GM18868 (cell line): Measurements from ENCODE around the gene CACNB1.
A peak's percentile ranks its signal among the peaks of the same experiment; 100 is the strongest.

Source experiments
- ATAC-seq: cut with Tn5 transposase; IDR thresholded peaks from one replicate; pipeline ENCODE4 v1.9.1; 2021; ENCODE audit warnings: mild to moderate bottlenecking, moderate library complexity; ENCODE audit not compliant: unreplicated experiment

CACNB1 gene

DNA sequence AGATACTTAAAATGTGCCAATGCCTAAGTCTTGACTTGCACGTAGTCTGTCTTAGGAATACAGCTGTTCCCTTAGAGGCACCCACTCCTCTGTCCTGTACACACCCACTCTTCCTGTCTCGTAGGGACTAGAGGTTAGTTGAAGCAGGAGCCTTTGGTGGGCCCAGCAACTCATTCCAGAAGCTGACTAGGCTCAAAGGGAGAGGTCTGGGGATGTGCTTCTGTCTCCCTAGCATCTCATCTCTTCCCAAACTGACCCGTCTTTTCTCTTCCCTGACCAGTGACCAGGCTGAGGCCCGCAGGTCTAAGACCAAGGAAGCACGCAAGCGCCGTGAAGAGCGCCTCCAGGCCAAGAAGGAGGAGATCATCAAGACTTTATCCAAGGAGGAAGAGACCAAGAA, 6.8 kb upstream of the CACNB1 start:
- no peak for ATAC-seq

DNA sequence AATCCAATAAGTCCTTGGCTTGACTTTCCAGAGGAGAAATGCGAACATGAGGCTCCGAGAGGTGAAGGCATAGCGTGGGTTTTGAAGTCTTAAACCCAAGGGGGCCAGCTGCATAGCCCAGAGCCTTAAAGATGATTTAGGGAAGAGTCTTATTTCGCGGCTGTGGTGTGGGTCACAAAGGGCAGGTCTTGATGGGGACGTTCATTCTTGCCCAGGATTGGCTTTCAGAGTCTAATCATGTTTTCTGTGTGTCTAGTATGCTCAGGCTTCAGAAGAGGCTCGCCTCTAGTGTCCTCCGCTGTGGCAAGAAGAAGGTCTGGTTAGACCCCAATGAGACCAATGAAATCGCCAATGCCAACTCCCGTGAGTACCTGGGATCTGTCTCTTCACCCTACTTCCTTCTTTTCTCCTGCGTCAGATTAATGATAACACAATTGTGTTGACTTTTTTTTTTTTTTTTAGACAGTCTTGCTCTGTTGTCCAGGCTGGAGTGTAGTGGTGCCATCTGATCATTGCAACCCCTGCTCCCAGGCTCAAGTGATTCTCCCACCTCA, 3.6 kb upstream of the CACNB1 start:
- ATAC-seq: no peak

- peak; percentile 52 for ATAC-seq
Observed at GRCh38 chr17:39200070-39200879, 2.8 kb upstream of the CACNB1 start, which contains the start of gene RPL19. TSS of gene RPL19 (plus strand) at chr17:39200283. CDS start at chr17:39200345, 62 bp downstream.

DNA sequence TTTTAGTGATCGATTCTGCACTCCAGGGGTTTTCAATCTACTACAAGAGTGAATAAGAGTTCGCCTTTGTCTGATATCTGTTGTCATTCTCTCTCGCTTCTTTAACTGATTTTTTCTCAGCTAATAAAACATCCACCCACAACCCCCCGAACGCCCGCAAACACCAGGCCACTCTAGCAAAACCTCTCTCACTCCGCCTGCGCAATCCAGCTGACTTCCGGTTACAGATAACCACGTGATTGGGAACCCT, 2.3 kb upstream of the CACNB1 start:
- ATAC-seq: peak; percentile 56

- no peak for ATAC-seq
Observed at GRCh38 chr17:39198186-39198566, 707 bp upstream of the CACNB1 start.

DNA sequence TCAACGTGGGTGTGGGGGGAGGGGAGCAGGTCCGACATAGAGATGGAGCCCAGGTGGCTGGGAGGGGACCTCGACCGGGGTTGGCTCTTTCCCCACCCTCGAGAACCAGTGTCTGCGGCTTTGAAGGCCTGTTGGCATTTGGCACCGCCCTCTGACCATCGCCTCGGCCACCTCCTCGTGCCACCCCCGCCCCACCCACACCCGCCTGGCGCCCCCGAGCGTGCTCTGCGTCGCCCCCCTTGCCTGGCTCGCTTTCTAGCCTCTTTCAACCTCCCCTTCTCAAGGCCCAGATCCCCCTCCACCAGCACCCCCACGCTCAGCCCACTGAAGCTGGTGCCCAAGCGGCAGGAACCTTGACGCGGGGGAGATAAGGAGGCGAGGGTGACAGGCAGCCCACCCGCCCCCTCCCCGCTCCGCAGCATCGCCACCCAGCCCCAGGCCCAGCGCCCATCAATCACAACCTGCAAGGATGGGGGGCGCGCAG, 619 bp downstream of the CACNB1 start:
- no peak for ATAC-seq

DNA sequence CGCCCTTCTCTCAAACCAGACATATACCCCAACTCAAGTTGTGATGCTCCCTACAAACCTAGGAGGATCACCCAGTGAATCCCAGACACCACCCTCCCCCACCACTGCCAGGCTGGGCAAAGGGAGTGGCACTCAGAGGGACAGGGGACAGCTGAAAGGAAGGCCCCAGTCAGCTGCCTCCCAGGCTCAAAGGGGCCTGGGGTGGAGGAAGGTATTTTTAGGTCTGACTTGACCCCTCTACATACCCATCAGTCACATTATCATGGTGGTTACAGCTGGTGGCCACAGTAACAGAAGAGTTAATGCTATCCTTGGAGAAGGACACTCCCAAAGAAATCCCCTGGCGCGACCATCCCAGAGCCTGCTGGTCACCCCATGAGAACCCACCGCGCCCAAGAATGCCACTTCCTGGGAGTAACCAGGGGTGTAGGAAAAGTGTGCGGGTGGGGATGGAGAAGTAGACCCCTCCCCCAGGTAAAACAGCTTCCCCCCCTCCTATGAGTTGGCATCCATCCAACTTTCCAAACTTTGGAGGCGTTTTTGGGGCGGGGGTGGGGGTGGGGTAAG, 1.1 kb downstream of the CACNB1 start:
- no peak for ATAC-seq

DNA sequence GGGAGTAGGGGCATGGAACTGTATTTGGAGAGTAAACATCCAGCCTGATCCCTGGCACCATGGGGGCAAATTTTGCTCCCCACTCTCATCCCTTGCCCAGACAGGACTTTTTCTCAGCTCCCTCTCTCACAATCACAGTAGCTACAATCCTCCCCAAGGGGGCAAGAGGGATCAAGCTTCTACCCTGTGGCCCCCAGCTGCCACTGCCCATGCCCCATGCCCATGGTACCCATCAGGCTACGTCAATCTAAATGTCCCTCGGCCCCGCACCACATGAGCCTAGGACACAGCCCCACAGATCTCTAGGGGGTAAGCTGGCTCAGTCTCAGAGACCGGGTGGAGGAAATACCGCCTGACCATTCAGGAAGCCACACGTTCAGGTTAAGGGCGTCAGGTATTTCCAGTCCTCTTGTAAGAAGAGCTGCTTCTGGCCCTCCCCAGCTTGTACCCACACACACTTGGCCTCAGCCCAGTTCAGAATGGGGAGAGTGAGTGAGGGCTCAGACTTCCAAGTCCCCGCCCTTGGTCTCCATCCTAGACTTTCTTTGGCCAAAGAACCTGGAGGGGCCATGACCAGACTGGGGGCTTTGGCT, 1.8 kb downstream of the CACNB1 start:
- no peak for ATAC-seq

DNA sequence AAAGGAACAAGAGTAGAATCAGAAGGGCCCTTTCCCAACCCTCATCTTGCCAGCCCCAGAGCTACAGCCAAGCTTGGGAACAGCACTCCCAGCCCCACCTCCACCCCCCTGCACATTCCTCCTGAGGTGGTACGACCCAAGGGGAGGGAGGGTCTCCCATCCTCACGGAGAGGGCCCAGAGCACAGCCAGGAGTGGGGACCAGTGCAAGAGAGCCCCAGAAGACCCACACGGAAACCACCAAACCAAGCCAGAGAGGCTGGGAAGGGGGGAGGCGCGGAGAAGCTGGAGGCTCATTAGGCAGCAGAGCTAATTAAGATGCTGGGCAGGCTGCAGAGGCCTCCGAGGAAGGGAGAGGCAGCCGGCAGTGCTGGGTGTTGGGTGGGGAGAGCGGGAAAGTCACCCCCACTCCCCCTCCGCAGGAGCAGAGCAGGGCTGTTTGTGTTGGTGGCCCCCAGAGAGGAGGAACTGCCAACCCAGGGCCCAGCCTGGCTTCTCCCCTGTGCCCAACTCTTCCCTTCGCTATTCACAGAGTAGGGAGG, 2.4 kb downstream of the CACNB1 start:
- no peak for ATAC-seq

DNA sequence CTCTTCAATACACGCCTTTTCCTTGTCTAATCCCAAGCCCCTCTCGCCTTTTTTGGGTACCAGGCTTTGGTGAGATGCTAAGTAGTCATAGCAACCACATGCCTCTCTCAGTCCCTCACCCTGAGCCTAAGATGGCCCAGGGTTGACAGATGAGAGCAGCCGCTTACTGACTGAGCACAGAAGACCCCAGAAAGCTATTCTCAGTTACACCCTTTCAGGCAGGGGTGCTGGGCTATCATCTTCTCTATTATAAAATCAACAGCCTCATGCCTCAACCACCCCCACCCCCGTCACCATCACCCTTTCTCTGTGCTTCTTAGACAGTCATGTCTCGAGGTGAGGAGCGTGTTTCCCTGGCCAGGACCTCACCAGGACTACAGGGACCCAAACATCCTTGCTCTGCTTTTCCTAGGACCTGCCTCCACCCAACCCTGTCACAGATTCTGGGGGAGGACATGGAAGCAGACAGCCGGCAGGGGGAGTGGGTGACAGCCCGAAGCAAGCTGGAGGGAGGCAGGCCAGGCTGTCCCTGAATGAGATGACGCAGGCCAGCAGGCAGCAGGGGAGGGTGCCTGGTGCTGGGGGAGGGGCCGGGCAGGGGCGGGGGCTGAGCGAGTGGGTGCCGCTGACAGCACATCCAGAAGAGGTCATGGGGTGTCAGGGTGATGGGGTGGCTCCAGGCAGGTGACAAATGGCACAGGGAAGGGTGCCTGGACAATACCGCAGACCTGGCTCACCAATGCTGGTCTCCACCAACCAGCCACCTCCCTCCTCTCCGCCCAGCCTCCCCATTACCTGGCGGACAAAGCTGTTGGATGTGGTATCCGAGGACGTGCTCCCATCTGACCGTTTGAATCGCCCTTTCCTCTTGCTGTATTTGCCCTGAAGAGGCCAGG, 3.1 kb downstream of the CACNB1 start:
- no peak for ATAC-seq

- no peak for ATAC-seq
Observed at GRCh38 chr17:39193346-39193745, 4.1 kb downstream of the CACNB1 start.

GRCh38 chr17:39192901-39193300, 4.6 kb downstream of the CACNB1 start:
- no peak for ATAC-seq

- no peak for ATAC-seq
Observed at GRCh38 chr17:39191750-39192510, 5.5 kb downstream of the CACNB1 start.

GRCh38 chr17:39187152-39187830, 10.2 kb downstream of the CACNB1 start:
- ATAC-seq: no peak

DNA sequence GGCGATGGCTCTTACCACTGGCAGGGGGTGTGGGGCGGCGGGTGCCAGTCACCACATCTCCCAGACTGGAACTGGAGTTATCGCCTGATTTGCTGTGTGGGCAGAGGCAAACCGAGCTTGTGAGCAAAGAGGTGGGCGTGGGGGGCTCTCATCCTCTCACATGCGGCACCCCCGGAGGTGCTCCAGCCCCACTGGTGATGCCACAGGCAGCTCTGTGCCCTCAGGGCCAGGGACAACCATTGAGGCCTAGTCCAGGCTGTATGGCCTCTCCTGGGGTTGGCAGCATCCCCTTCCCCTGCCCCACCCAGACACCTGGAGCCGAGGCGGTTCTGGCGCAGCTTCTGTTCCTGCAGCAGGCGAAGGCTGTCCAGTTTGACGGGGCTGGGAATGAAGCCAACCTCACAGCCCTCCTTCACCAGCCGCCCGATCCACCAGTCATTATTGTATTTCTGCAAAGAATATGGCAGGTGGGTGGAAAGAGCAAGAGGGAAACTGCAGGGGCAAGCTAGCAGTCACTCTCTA, 10.9 kb downstream of the CACNB1 start:
- ATAC-seq: no peak

GRCh38 chr17:39183720-39184119, 13.7 kb downstream of the CACNB1 start:
- no peak for ATAC-seq

DNA sequence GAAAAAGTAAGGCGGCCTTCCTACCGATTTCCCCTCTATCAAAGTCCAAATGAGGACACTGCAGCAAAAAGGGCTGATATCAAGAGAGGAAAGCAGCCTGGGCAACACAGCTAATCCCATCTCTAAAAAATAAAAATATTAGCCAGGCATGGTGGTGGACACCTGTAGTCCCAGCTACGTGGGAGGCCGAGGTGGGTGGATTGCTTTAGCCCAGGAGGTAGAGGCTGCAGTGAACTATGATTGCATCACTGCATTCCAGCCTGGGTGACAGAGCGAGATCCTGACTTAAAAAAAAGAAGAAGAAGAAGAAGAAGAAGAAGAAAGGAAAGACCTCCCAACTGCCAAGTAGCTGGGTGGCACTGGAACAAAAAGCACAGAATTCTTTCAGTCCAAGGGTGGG, 14.4 kb downstream of the CACNB1 start:
- ATAC-seq: no peak

DNA sequence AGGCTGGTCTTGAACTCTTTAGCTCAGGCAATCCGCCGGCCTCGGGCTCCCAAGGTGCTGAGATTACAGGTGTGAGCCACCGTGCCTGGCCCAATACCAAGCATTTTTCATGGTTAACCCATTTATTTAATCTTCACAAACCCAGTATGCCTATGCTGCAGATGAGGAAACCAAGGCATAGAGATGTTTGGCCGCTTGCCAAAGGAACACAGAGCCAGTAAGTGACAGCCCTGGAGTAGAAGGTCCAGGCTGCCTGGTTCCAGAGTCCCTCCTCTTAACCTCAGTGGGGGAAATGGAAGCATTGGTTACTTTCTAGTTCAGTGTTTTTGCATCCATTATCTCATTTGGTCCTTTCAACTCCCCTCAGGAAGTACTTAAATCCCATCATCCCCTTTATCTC, 16.2 kb downstream of the CACNB1 start:
- no peak for ATAC-seq

DNA sequence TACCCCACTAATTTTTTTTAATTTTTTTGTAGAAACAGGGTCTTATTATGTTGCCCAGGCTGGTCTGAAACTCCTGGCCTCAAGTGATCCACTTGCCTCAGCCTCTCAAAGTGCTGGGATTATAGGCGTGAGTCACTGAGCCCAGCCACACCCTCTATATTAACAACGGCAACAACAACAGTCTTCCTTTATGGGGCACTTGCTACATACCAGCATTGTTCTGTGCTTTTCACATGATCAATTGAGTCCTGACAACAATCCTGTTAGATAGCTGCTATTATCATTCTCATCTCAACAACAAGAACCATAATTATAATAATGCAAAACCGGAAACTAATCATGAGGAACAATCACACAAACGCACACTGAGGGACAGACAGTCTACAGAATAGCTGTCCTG, 18.9 kb downstream of the CACNB1 start:
- no peak for ATAC-seq
